HCEC 1CT (cell line): ENCODE measurements around the gene ZDHHC15.
"Not testable (repeated sequence)": the region's sequence is repeated elsewhere in the genome, so short reads cannot be mapped to it uniquely, and the experiment has no call there.

Source experiments
- DNase-seq: peaks from one replicate; pipeline ENCODE4 v3.0.0-alpha.2; 2017

ZDHHC15 gene, protein sequence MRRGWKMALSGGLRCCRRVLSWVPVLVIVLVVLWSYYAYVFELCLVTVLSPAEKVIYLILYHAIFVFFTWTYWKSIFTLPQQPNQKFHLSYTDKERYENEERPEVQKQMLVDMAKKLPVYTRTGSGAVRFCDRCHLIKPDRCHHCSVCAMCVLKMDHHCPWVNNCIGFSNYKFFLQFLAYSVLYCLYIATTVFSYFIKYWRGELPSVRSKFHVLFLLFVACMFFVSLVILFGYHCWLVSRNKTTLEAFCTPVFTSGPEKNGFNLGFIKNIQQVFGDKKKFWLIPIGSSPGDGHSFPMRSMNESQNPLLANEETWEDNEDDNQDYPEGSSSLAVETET

DNA sequence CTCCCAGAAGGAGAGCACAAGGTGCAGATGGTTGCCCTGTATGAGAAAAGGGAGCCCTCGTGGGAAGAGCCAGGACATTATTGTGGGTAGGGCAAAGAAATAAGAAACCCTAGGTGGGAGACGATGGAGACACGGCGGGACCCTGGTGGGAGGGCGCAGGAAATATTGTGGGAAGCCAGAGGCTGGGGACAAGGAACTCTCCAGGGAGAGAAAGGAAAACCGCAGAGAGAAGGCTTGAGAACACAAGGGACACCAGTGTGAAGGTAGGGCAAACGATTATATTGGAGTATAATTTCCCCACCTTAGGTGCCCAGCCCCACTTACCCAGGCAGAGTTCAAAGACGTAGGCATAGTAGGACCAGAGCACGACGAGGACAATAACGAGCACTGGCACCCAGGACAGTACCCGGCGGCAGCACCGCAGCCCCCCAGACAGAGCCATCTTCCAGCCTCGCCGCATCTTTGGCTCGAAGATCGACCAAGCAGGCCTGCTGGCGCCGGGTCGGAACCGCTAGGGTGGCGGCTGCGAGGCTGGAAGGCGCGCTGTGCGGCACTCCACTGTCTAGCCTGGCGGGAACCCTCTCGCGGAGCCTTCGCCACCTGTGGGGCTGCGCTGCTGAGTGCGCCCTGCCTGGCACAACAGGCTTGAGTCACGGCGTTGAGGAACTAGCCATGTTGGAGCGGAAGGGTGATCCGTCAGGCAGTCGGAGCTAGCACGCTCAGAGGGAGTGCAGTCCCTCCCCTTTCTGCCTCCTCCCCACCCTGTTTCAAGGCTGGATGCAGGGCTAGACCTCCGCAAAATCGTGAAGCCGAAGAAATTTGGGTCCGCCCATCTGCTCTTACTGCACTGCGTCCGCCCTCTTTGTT lies at the start of gene ZDHHC15:
TSS of gene ZDHHC15 (minus strand) at position 473 of the 867 bp plus-strand sequence. CDS start at position 460, 13 bp downstream.
- no peak for DNase-seq

GRCh38 chrX:75560544-75560943 lies 37.7 kb upstream of the ZDHHC15 start:
- not testable (repeated sequence) for DNase-seq

DNA sequence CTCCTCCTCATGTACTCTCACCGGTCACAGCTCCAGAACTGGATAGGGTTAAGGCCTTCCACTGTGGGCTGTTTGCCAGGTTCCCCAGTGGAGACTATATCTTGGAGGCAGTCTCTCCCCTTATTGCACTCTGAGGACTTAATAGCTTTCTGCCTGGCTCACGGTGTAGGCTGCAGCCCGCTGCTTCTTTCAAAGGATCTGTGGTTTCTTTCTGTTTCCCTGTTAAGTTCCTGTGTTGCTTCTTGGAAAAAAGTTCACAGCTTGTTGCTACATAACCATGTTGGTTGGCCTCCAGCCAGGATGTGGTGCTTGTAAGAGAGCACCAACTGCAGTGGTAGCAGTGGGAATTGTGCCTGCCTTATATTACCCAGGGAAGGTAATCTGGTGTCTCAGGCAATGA lies 24.9 kb upstream of the ZDHHC15 start:
- no peak for DNase-seq

DNA sequence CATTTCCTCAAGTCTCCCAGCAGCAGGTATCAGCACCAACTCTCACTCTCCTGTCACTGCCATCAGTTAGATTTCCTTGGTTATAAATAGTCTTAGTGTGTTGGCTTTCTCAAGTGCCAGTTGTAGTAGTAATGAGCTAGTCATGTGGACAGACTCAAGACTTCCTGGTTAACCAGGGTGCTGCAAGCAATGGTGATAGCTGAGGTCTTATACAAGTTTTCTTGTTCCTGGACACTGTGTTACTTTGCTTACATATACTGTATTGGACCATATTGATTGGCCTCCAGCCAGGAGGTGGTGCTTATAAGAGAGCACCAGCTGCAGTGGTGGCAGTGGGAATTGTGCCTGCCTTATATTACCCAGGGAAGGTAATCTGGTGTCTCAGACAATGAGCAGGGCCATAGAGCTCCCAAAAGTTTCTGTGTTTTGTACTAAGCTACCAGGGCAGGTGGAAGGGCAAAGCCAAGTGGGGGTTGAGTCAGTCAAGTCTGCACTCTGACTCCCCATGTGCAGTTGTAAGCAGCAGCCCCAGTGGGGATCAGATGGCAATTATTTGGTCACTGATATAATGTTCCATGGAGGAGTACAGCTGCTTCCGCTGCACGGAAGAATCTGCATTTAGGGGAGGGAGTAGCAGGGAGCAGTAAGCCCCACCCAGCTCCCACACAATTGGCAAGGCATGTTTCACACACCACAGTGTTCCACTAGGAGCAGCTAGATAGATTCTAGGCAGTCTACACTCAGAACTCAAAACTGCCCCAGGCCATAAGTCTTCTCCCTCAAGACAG lies 24.1 kb upstream of the ZDHHC15 start:
- DNase-seq: no peak

GRCh38 chrX:75544786-75545185 lies 21.9 kb upstream of the ZDHHC15 start:
- DNase-seq: no peak

GRCh38 chrX:75483933-75484332 lies 38.9 kb downstream of the ZDHHC15 start:
- no peak for DNase-seq

GRCh38 chrX:75461780-75462179 lies 61.1 kb downstream of the ZDHHC15 start:
- DNase-seq: not testable (repeated sequence)

DNA sequence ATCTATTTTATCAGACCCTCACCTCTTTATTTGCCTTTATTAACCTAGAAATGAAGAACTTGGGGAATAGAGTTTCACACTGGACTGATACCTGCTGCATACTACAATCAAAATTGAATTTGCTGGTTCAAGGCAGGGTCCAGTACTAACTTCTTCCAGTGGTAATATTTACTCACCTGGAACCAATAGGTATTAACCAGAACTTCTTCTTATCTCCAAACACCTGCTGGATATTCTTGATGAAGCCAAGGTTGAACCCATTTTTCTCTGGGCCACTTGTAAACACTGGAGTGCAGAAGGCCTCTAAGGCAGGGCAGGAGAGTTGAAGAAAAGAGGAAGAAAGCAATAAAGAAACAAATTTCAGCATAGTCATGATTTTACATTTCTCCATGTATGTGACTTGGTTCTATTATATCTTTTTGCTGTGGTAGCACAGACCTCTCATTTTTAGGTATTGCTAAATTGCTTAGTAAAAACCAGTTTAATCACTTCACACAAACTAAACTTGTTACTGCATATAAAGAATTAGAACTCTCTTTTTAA lies 101.1 kb downstream of the ZDHHC15 start:
- DNase-seq: no peak

DNA sequence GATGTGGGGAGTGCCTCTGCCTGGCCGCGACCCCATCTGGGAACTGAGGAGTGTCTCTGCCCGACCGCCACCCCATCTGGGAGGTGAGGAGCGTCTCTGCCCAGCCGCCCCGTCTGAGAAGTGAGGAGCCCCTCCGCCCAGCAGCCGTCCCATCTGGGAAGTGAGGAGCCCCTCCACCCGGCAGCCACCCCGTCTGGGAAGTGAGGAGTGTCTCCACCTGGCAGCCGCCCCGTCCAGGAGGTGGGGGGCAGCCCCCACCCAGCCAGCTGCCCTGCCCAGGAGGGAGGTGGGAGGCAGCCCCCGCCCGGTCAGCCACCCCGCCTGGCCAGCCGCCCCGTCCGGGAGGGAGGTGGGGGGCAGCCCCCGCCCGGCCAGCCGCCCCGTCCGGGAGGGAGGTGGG lies 115.7 kb downstream of the ZDHHC15 start:
- DNase-seq: not testable (repeated sequence)

DNA sequence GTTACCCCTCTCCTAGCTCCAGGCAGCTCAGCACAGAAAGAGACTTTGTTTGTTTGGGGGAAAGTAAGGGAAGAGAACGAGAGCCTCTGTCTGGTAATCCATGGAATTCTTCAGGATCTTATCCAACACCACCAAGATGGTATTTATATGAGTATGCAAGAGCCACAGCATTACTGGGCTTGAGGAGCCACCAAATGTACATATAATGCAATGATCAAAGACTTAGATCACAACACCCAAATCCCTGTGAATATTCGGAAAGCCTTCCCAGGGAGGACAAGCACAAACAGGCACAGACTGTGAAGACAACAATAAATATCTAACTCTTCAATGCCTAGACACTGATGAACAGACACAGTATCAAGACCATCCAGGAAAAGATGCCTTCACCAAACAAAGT lies 132.4 kb downstream of the ZDHHC15 start:
- no peak for DNase-seq

GRCh38 chrX:75369721-75370120 lies 153.1 kb downstream of the ZDHHC15 start:
- no peak for DNase-seq

DNA sequence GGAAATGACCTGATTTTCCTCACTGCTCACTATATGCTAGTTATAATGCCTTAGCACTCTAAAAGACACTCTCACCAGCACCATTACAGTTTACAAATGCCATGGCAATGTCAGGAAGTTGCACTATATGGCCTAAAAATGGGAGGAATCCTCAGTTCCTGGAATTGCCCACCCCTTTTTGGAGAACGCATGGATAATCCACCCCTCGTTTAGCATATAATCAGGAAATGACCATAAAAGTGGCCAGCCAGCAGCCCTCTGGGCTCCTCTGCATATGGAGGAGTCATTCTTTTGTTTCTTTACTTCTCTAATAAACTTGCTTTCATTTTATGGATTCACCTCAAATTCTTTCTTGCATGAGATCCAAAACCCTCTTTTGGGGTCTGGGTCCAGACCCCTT lies 156.0 kb downstream of the ZDHHC15 start:
- no peak for DNase-seq

- DNase-seq: no peak
Measured at GRCh38 chrX:75365243-75365975, 157.4 kb downstream of the ZDHHC15 start.

DNA sequence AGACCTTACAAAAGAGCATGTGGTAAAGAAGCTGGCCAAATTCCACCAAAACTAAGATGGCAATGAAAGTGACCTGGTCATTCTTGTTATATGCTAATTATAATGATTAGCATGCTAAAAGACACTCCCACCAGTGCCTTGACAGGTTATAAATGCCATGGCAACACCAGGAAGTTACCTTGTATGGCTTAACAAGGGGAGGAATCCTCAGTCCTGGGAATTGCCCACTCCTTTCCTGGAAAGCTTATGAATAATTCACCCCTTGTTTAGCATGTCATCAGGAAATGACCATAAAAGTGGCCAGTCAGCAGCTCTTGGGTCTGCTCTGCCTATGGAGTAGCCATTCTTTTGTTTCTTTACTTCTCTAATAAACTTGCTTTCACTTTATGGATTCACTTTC lies 161.0 kb downstream of the ZDHHC15 start:
- no peak for DNase-seq

DNA sequence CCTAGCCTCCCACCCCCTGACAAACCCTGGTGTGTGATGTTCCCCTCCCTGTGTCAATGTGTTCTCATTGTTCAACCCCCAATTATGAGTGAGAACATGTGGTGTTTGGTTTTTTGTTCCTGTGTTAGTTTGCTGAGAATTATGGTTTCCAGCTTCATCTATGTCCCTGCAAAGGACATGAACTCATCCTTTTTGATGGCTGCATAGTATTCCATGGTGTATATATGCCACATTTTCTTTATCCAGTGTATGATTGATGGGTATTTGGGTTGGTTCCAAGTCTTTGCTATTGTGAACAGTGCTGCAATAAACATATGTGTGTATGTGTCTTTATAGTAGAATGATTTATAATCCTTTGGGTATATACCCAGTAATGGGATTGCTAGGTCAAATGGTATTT lies 174.2 kb downstream of the ZDHHC15 start:
- DNase-seq: not testable (repeated sequence)

DNA sequence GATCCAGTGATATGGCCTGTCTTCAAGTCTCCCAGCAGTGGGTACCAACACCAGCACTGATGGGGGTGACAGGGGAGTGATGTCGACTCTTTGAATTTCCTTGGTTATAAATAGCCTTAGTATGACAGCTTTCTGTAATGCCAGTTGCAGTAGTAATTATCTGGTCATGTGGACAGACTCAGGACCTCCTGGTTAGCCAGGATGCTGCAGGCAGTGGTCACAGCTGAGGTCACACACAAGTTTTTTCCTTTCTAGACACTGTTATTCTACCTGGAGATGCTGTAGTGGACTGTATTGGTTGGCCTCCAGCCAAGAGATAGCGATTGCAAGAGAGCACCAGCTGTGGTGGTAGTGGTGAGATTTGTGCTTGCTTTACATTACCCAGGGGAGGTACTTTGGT lies 185.3 kb downstream of the ZDHHC15 start:
- DNase-seq: no peak

DNA sequence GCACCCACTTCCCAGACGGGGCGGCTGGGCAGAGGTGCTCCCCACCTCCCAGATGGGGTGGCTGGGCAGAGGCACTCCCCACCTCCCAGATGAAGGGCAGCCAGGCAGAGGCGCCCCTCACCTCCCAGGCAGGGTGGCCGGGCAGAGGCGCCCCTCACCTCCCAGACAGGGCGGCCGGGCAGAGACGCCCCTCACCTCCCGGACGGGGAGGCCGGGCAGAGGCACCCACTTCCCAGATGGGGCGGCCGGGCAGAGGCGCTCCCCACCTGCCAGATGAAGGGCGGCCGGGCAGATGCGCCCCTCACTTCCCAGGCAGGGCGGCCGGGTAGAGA lies 187.7 kb downstream of the ZDHHC15 start:
- no peak for DNase-seq

- DNase-seq: not testable (repeated sequence)
Measured at GRCh38 chrX:75334407-75335126, 188.3 kb downstream of the ZDHHC15 start.

DNA sequence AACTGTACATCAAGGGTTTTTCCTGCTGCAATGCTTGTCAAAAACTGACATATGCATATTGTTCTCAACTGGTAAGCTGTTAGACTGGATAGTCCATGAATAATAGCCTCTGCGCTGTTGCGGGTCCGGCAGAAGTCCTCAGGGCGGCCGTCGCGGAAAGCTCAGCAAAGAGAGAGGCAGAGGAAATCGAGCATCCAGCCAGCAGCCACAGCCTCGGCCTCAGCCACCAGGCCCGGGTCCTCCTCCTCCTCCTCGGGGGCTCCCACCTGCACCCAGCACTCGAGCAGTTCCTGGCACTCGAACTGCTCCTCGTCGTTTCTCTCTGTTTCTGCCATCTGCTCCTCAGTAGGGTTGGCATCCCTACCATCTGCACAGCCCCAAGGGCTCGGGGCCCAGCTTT lies 195.2 kb downstream of the ZDHHC15 start:
- no peak for DNase-seq
